GM12878 (cell line): ENCODE results near the gene PLTP. TPM values are rescaled to one million over a fixed set of nuclear protein-coding genes. Genes with fewer than 3 reads are reported as not detected.

Experiments used
- ATAC-seq: fragments of 200-7000 bp; cut with Tn5 transposase; 3 replicates; pipeline ENCODE4 v1.9.1; 2020; ENCODE audit warnings: mild to moderate bottlenecking, moderate library complexity
- BruUV-seq: library from RNA; stranded (reverse); fragments of 400-500 nt; replicated peaks from 2 replicates; lab custom pipeline; 2021; lab: Mats Ljungman, UMichigan
- CTCF ChIA-PET: fragments of 300-600 bp; sonication (Branson Sonifier 250); formaldehyde crosslinking; extraction: SDS; loops from one replicate; lab custom pipeline; 2021; ENCODE audit warnings: inconsistent platforms; lab: Yijun Ruan, JAX
- POLR2A ChIA-PET: fragments of 350-600 bp; formaldehyde crosslinking; extraction: SDS; loops from one replicate; lab custom pipeline; 2021; ENCODE audit warnings: inconsistent platforms; lab: Charles Lee
- RAD21 ChIA-PET: fragments of 300-600 bp; sonication (Branson Sonifier 250); formaldehyde crosslinking; loops from one replicate; lab custom pipeline; 2023; ENCODE audit warnings: antibody characterized with exemption; ENCODE audit not compliant: unreplicated experiment; lab: Charles Lee
- SMC1A ChIA-PET: fragments of 300-600 bp; sonication (Branson Sonifier 250); formaldehyde crosslinking; loops from one replicate; lab custom pipeline; 2023; ENCODE audit not compliant: unreplicated experiment, uncharacterized antibody; lab: Charles Lee
- DNase-seq: peaks from one replicate; pipeline ENCODE4 v3.0.0-alpha.2; 2011; ENCODE audit warnings: low read depth, low spot score
- FAIRE-seq: peaks from 3 replicates; lab custom pipeline; 2011; peaks lifted over from hg19 to GRCh38; lab: Jason Lieb, UNC
- H2AFZ ChIP-seq: 2 replicates; pipeline ENCODE4 v1.6.0; 2011; ENCODE audit warnings: low read depth, low read length, control low read depth; ENCODE audit not compliant: control insufficient read depth
- H3K27ac ChIP-seq: 2 replicates; pipeline ENCODE4 v1.5.1; 2011; ENCODE audit warnings: control low read depth; ENCODE audit not compliant: control insufficient read depth, insufficient read depth
- H3K27me3 ChIP-seq, 2 experiments: replicated peaks in 1 of 2; 2 replicates each; pipeline versions ENCODE4 v1.6.0 to v1.6.1; 2011; ENCODE audit warnings: low read length in 1 of 2; ENCODE audit not compliant: control insufficient read depth in 2 of 2, insufficient read depth in 2 of 2
- H3K36me3 ChIP-seq, 2 experiments: 2 replicates each; pipeline ENCODE4 v1.5.1; 2011; ENCODE audit warnings: low read length in 1 of 2; ENCODE audit not compliant: control insufficient read depth in 2 of 2, insufficient read depth in 2 of 2
- H3K4me1 ChIP-seq: 2 replicates; pipeline ENCODE4 v1.6.1; 2011; ENCODE audit warnings: mild to moderate bottlenecking, low read length, moderate library complexity, mixed read lengths; ENCODE audit not compliant: control insufficient read depth, insufficient read depth
- H3K4me2 ChIP-seq: 2 replicates; pipeline ENCODE4 v1.6.0; 2011; ENCODE audit warnings: control low read depth; ENCODE audit not compliant: control insufficient read depth, insufficient read depth
- H3K4me3 ChIP-seq: fragments of 200-600 bp; sonication (generic); 2 replicates; pipeline ENCODE4 v1.5.1; 2016
- H3K79me2 ChIP-seq: 2 replicates; pipeline ENCODE4 v1.6.0; 2011; ENCODE audit warnings: low read length; ENCODE audit not compliant: control insufficient read depth, insufficient read depth
- H3K9ac ChIP-seq: 2 replicates; pipeline ENCODE4 v1.8.0; 2011; ENCODE audit warnings: low read length, control low read depth, mixed read lengths; ENCODE audit not compliant: control insufficient read depth, insufficient read depth
- H3K9me3 ChIP-seq: replicated peaks from 3 replicates; pipeline ENCODE4 v1.5.1; 2011; ENCODE audit warnings: mild to moderate bottlenecking, low read length; ENCODE audit not compliant: control insufficient read depth, insufficient read depth
- H4K20me1 ChIP-seq: 2 replicates; pipeline ENCODE4 v1.6.0; 2011; ENCODE audit not compliant: control insufficient read depth, insufficient read depth
- CHD1 ChIP-seq: IDR thresholded peaks from 2 replicates; pipeline ENCODE4 v1.6.1; 2012; ENCODE audit warnings: low read depth, low read length, improper control_type of control experiment
- CREB1 ChIP-seq: IDR thresholded peaks from 2 replicates; pipeline ENCODE4 v1.6.1; 2012; ENCODE audit warnings: low read depth, mild to moderate bottlenecking, inconsistent platforms
- GATAD2B ChIP-seq: fragments of 450-650 bp; conservative IDR thresholded peaks from 2 replicates; pipeline ENCODE4 v1.6.1; 2017; ENCODE audit warnings: low read depth, mild to moderate bottlenecking, moderate library complexity
- HDAC2 ChIP-seq: fragments of 200-600 bp; sonication (generic); IDR thresholded peaks from 2 replicates; pipeline ENCODE4 v1.6.1; 2017
- MEF2B ChIP-seq: fragments of 450-650 bp; IDR thresholded peaks from 2 replicates; pipeline ENCODE4 v1.6.1; 2018; ENCODE audit warnings: mild to moderate bottlenecking, moderate library complexity; ENCODE audit not compliant: partially characterized antibody, poor library complexity, severe bottlenecking
- NR2C2 ChIP-seq: IDR thresholded peaks from 2 replicates; pipeline ENCODE4 v1.6.1; 2011; ENCODE audit warnings: borderline replicate concordance, low read depth; ENCODE audit not compliant: control insufficient read depth, insufficient read length
- POU2F2 ChIP-seq: IDR thresholded peaks from 3 replicates; pipeline ENCODE4 v1.6.1; 2011; ENCODE audit warnings: low read depth, mild to moderate bottlenecking, low read length, borderline replicate concordance
- SIX5 ChIP-seq: IDR thresholded peaks from 2 replicates; pipeline ENCODE4 v1.6.1; 2011; ENCODE audit warnings: mild to moderate bottlenecking, low read depth, low read length, moderate library complexity; ENCODE audit not compliant: severe bottlenecking
- SPI1 ChIP-seq: IDR thresholded peaks from 2 replicates; pipeline ENCODE4 v1.6.1; 2011; ENCODE audit warnings: low read depth, mild to moderate bottlenecking, low read length, moderate library complexity, borderline replicate concordance; ENCODE audit not compliant: insufficient read depth
- TAF1 ChIP-seq: IDR thresholded peaks from 2 replicates; pipeline ENCODE4 v1.6.1; 2011; ENCODE audit warnings: mild to moderate bottlenecking, low read depth, low read length, borderline replicate concordance
- TCF3 ChIP-seq: IDR thresholded peaks from 2 replicates; pipeline ENCODE4 v1.6.1; 2012; ENCODE audit warnings: low read depth, mild to moderate bottlenecking, low read length, borderline replicate concordance; ENCODE audit not compliant: insufficient read depth
- TCF7 ChIP-seq: IDR thresholded peaks from 2 replicates; pipeline ENCODE4 v1.6.1; 2014; ENCODE audit warnings: antibody characterized with exemption, borderline replicate concordance
- YY1 ChIP-seq: IDR thresholded peaks from 2 replicates; pipeline ENCODE4 v1.6.1; 2011; ENCODE audit warnings: low read depth, mild to moderate bottlenecking, low read length
- ZNF217 ChIP-seq: fragments of 450-650 bp; IDR thresholded peaks from 2 replicates; pipeline ENCODE4 v1.6.1; 2017; ENCODE audit warnings: antibody characterized with exemption, mild to moderate bottlenecking
- ZNF24 ChIP-seq: fragments of 450-650 bp; IDR thresholded peaks from 2 replicates; pipeline ENCODE4 v1.6.1; 2017; ENCODE audit warnings: antibody characterized with exemption, mild to moderate bottlenecking
- WGBS: methylation state at CpG from one replicate; pipeline ENCODE4 v1.1.6; 2016; ENCODE audit warnings: low lambda C conversion rate; ENCODE audit not compliant: insufficient replicate concordance, insufficient coverage; ENCODE audit errors: missing lambda C conversion rate; 5-methylcytosine and 5-hydroxymethylcytosine counted together
- in situ Hi-C: fragments of 300-500 bp; cut with MboI; formaldehyde crosslinking; loops from 9 replicates; pipeline ENCODE4 v1.14.3; 2018; ENCODE audit warnings: mixed read lengths
- intact Hi-C: fragments of 100-400 bp; cut with micrococcal nuclease; formaldehyde crosslinking; loops from one replicate; pipeline ENCODE4 v1.14.2; 2022; ENCODE audit not compliant: unreplicated experiment
- polyA plus RNA-seq, 11 experiments: library from polyadenylated mRNA; depleted of rRNA in 4 of 11; unstranded in 6 of 11; stranded (reverse) in 5 of 11; fragments of >200 nt; fragmentation: Nextera tagmentation in 4 of 11; fragmentation: Illumina TruSeq in 1 of 11; extraction: Ambion mirVana in 4 of 11; extraction: Trizol in 1 of 11; gene quantifications; 1 replicate in 1 of 11; 2 replicates in 10 of 11; pipeline versions ENCODE4 v1.2.1 to v1.2.3, GENCODE V29; 2011 to 2016; ENCODE audit warnings: inconsistent platforms in 2 of 11, missing spikeins in 2 of 11, low read depth in 1 of 11
- total RNA-seq, 4 experiments: library from RNA; depleted of rRNA in 3 of 4; stranded (reverse); fragments of >200 nt in 3 of 4; fragmentation: Illumina TruSeq in 1 of 4; extraction: Trizol in 1 of 4; gene quantifications; 2 replicates each; pipeline versions ENCODE4 v1.2.1 to v1.2.3, GENCODE V29; 2013 to 2021
- TF ChIP-seq, protein P1 (sequence below): IDR thresholded peaks from 2 replicates; pipeline ENCODE4 v1.6.1; 2011; ENCODE audit warnings: borderline replicate concordance, low read depth, mild to moderate bottlenecking, moderate library complexity, mixed read lengths, low read length; ENCODE audit not compliant: insufficient read depth; ENCODE audit errors: extremely low read length
- TF ChIP-seq, protein P2 (sequence below): IDR thresholded peaks from 2 replicates; pipeline ENCODE4 v1.6.1; 2012; ENCODE audit warnings: low read depth, low read length, improper control_type of control experiment
- TF ChIP-seq, protein P3 (sequence below): IDR thresholded peaks from 2 replicates; pipeline ENCODE4 v1.6.1; 2011; ENCODE audit warnings: borderline replicate concordance, low read depth, mild to moderate bottlenecking, moderate library complexity, low read length; ENCODE audit not compliant: insufficient read depth, poor library complexity, severe bottlenecking

Gene PLTP
- total and polyA plus RNA-seq, 10 of the 15 experiments (the other 5 are each of a cell fraction or from before 2014, with no cell fraction given) = 1.6 to 17.0 (median 7.6) TPM

DNA sequence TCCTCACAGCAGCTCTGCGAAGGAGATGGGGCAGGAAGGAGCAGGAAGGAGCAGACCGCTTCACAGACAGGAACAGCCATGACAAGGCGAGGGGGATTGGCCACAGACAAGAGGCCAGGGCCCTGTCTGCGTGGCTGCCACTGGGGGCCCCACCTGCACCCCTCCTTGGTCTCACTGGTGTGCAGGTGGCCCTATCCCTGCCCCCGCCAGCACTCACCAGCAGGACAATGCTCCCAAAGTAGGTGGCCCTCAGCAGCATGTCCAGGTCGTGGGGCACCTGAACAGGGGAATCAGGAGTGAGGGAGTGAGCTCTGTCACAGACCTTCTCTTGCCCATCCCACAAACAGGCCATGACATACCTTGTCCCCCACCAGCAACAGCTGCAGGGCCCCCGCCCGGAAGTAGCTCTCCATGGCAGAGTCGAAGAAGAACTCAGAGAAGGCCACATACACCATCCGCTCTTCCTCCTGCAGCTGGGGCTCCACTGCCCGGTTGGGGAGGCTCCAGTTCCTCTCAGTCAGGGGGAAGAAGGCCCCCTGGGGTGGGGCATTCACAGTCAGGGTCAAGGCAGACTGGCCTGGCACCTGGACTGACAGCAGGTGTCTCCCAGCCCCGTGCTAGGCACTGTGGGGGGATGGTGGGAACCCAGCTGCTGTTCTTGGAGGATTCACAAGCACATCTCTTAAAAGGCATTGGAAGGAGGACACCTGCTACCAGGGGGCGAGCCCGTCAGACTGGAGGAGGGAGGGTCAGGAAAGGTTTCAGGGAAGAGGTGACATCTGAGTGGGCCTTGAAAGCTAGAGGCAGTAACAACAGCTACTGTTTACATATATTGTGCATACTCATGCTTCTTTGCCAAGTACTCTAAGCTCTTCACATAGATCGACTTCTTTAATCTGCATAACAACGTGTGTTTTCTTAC lies 7.1 kb downstream of the PLTP start:
- H3K27ac ChIP-seq = no peak overlapping the region
- in situ Hi-C loops (no loop called here), intact Hi-C loops (no loop called here)
- no peaks in the 10 kb centered on the region for H4K20me1 ChIP-seq
- H3K27me3 ChIP-seq = no peaks in the 10 kb centered on the region
- FAIRE-seq (no peak), ATAC-seq (no peak), DNase-seq (no peak)
- no peak overlapping the region for H2AFZ ChIP-seq
- no peak overlapping the region for H3K4me3 ChIP-seq
- ChIA-PET SMC1A (interaction anchor here (0.5 to 1.8 kb wide), 2 partner anchors 29 to 56 kb away, joined by 3 to 5 read pairs; partner anchors contain the start of gene PCIF1), RAD21 (no interaction called here), POLR2A (interaction anchor here (0.6 kb wide), 2 partner anchors 43 to 79 kb away, joined by 3 to 4 read pairs; no protein-coding TSS in a partner anchor), CTCF (interaction anchor here (0.6 to 1.9 kb wide), 5 partner anchors 14 to 175 kb away, joined by 3 to 5 read pairs (median 3); partner anchors contain the start of genes CTSA and NEURL2)
- 67% methylated on average over 16 of the region's 16 CpGs for WGBS
- H3K4me1 ChIP-seq = no peaks in the 10 kb centered on the region
- no peaks in the 10 kb centered on the region for H3K9me3 ChIP-seq
- H3K79me2 ChIP-seq = no peaks in the 10 kb centered on the region
- no peak overlapping the region for H3K9ac ChIP-seq
- no peak overlapping the region for H3K4me2 ChIP-seq
- H3K36me3 ChIP-seq = no peaks in the 10 kb centered on the region
- TF ChIP-seq HDAC2 (no peak), ZNF217 (no peak), SPI1 (no peak), GATAD2B (no peak), YY1 (no peak), TAF1 (no peak), SIX5 (no peak), TCF3 (no peak), NR2C2 (no peak), POU2F2 (no peak), CREB1 (no peak), TCF7 (no peak), MEF2B (no peak), CHD1 (no peak), ZNF24 (no peak)
- TF ChIP-seq, protein P1, sequence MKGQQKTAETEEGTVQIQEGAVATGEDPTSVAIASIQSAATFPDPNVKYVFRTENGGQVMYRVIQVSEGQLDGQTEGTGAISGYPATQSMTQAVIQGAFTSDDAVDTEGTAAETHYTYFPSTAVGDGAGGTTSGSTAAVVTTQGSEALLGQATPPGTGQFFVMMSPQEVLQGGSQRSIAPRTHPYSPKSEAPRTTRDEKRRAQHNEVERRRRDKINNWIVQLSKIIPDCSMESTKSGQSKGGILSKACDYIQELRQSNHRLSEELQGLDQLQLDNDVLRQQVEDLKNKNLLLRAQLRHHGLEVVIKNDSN = no peak
- TF ChIP-seq, protein P2, sequence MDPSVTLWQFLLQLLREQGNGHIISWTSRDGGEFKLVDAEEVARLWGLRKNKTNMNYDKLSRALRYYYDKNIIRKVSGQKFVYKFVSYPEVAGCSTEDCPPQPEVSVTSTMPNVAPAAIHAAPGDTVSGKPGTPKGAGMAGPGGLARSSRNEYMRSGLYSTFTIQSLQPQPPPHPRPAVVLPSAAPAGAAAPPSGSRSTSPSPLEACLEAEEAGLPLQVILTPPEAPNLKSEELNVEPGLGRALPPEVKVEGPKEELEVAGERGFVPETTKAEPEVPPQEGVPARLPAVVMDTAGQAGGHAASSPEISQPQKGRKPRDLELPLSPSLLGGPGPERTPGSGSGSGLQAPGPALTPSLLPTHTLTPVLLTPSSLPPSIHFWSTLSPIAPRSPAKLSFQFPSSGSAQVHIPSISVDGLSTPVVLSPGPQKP = no peak
- TF ChIP-seq, protein P3, sequence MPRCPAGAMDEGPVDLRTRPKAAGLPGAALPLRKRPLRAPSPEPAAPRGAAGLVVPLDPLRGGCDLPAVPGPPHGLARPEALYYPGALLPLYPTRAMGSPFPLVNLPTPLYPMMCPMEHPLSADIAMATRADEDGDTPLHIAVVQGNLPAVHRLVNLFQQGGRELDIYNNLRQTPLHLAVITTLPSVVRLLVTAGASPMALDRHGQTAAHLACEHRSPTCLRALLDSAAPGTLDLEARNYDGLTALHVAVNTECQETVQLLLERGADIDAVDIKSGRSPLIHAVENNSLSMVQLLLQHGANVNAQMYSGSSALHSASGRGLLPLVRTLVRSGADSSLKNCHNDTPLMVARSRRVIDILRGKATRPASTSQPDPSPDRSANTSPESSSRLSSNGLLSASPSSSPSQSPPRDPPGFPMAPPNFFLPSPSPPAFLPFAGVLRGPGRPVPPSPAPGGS = no peak
- no TSS peak for BruUV-seq
